HuH-7 (cell line): ENCODE results near the gene PRKCB.

ENCODE experiments used
- DNase-seq: peaks from one replicate; pipeline ENCODE4 v3.0.0; 2011; ENCODE audit warnings: low spot score

PRKCB gene

DNA sequence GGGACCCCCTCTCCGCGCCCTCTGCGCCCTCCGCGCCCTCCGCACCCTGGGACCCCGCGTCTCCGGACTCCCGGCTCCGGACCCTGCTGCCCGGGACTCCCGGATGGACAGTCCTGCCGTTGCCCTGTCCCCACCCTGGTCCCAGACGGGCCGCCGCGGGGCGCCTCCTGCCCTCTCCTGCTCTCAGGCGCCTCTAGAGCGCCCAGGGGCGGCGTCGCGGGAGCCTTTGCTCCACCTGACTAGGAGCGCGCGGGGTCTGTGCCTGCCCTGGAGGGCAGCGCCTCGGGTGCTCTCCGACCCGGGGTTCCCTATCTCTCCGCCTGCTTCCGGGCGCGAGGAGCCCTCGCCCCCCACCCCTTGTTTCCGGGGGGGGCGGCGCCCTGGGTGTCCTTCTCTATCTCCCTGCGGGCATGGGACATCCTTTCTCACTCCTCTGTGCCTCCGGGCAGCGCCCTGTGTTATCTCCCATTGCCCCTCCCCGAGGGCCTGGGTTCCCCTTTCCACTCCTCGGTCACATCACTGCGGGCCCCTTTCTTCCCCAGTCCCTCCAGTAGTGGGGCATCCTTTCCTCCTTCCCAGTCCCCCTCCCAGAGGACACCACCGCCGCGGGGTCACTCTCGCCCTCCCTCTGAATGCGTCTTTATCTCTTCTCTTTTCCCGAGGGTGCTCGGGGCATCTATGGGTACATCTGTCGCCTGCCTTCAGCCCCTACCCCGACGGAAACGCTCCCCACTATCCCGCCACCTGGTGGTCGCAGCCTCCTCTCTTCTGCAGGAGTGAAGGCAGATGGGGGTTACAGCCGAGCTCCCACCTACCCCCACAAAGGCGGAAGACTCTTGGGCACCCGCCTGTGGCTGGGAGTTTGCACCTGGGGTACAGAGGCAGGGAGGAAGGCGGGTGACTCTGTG lies 875 bp downstream of the PRKCB start:
- no peak for DNase-seq

DNA sequence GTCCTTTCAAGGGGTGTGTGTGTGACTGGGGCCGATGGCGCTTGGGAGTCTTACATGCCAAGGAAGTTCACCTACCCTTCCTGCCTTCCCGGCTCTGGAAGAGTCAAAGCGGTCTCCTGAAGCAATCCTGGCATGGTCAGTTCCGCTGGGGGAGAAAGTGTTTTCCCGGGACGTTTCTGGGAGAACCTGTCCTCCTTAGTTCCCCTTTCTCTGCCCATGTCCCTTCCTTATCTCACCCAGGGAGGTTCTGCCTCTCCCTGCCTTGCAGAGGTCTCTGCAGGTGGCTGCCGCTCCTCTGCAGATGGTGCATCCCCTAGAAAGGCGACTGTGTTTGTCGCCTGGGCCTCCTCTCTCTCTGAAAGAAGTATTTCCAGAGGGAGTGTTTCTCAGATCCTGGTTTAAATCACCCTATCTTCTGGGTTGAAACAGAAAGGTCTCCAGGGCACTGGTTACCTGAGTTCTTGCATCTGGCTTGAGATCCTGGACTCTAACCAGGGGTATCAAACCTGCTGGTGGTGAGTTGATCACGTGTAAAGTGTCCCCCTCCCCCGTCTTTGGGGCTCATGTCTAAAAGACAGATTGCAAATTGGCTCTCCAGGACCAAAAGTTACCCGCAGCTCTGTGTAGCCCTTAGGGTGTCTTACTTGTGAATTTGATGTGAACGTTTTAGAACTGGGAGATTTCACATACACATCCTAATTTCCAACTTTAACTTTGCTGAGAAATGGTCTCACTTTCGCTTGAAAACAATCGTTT lies 1.9 kb downstream of the PRKCB start:
- DNase-seq = no peak

DNA sequence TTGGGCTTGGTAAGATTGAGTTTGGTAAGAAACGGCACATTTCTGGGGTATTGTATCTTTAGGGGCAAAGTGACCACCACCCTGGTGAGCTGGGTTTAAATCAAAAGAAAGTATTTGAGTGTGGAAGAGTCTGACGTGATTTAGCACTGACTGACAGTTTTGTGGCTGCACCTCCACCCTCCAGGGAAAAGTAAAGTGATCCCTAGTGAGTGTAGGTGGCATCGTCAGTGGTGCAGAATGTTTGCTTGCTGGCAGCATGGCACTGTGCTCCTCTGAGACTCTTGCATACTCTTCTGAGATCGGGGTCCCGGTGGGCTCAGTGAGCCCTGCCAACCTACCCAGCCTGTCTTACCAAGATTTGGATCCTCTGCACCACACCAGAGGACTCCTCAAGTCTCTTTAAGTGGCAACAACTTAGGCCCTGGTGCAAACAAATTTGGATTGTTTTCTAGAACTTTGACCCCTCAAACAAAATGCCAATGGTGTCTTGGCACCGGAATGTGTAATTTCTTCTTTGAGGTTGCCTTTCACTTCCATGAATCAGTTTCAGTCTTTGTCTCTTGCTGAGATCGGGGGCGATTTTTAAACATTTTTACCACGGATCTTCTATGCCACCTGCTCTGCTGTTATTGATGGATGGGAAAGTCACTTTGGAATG lies 2.8 kb downstream of the PRKCB start:
- DNase-seq = no peak

DNA sequence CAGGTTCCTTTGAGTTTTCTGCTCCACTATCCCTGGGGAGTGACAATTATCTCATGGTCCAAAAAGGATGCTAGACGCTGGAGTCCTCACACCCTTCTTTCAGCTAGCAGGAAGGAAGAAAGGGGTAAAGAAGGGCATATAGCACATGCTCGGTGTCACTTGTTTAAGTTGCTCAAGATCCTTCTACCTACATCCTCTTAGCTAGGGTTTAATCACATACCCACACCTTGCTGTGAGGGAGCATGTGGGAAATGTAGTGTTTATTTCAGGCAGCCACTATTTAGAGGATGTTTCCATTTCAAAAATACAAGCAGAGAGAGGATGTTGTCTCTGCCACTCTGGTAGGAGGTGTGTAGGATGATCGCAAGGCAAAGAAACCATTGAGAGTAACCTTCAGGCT lies 4.5 kb downstream of the PRKCB start:
- DNase-seq = no peak

DNA sequence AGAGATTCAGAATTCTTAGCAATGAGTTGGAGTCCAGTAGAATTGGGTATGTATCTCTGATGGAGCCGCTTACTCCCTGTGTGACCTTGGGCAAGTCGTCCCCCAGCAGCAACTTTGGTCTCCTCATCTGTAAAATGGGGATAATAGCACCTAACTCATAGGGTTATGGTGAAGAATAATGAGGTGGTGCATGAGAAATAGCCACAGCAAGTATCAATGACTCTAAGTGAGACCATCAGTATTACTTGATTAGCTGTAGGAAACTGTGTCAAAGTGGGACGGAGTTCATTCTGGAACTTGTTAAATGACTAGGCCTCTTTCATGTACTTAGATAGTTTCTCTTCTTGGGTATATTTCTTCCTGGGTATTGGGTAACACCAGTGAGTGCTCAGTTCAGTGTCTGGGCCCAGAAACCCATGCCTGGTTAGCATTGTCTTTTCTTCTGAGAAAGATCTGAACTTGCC lies 6.4 kb downstream of the PRKCB start:
- no peak for DNase-seq

DNA sequence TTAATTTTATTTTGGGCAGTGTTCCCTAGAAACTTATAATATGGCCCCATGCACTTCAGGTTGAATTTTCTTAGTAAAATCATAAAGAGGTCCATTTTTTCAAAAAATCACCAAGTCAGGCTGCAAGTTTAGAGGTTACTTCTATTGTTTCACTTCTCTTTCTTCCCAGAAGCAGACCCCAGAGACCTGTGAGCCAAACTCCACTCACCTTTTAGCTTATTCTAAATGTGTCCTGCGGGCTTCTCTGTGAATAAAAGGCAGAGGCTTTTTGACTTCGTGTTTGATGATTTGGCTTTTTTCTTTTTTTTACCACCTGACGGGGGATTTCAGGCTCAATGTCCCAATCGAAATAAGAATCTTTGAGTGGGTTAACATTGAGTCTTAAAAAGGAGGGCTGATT lies 7.4 kb downstream of the PRKCB start:
- DNase-seq = no peak

DNA sequence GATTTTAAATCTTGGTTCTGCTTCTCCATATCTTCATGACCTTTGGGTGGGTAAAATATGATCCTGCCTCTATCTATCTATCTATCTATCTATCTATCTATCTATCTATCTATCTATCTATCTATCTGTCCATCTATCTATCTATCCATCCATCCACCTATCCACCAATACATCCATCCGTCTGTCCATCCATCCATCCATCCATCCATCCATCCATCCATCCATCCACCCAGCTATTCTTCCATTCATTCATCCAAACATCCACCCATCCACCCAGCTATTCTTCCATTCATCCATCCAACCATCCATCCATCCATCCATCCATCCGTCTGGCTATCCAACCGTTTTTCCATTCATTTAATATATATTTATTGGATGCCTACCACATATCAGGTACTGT lies 11.5 kb downstream of the PRKCB start:
- no peak for DNase-seq

DNA sequence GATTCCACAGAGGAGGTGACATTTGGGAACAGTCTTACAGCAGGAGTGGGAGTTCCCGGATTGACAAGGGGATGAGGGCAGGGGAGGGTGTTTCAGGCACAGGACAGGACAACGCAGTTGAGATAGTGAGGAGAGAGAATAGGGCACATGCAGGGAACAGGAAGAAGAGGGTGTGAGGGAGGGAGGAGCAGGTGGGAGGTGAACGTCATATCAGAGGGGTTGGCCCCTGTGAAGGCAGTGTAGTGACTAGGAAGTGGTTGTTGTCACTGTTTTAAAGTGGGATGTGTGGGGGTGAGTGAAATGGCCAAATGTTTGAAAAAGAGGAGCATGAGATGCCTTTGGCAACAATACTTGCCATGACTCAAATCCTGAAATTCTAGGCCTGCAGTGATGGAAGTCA lies 12.2 kb downstream of the PRKCB start:
- DNase-seq = no peak

DNA sequence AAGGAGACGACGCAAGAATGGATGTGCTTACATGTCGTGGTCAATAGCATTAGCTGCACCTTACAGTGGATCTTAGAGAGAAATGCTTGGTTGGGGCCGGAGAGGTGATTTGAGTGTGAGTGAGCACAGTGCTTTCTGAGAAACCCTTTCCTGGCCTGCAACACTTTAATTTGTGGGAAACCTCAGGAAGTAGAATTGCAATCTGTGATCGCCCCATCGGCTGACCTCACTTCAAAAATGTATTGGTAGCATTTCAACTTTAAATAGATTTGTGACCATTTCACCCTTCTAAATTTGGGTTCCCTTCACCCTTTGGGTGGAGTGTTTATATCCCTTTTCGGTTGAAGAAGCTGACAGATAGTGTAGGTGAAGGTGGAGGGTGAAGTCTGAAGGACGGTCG lies 13.2 kb downstream of the PRKCB start:
- no peak for DNase-seq

DNA sequence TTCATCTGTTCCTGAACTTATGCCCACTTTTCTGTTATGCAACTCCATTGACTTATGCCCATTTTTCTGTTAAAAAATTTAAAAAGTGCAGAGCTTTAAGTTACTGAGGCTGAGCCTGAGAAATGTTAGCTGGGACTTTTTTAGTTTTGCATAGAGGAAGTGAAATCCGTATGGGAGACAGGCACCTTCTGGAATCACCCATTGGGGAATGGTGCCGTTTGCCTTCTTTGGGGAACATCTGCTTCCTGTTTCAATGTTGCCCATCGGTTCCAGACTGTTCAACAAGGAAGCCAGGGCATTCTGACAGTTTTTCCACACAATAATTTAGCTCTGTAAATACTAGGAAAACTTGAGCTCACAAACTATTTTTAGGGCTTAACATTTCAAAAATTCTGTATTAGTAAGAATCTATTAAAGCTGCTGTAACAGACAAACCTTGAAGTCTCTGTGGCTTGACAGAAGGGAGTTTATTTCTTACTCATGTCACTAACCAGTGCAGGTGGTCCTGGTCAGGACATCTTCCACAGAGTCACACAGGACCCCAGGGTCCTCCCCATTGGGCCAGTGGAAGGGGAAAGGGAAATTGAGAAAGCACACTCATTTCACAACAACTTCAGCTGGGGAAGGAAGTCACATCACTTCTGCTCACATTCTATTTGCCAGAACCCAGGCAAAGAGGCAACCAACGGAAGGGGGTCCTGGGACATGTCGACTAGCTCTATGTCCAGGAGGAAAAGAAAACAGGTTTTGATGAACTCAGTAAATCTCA lies 17.2 kb downstream of the PRKCB start:
- DNase-seq = no peak

DNA sequence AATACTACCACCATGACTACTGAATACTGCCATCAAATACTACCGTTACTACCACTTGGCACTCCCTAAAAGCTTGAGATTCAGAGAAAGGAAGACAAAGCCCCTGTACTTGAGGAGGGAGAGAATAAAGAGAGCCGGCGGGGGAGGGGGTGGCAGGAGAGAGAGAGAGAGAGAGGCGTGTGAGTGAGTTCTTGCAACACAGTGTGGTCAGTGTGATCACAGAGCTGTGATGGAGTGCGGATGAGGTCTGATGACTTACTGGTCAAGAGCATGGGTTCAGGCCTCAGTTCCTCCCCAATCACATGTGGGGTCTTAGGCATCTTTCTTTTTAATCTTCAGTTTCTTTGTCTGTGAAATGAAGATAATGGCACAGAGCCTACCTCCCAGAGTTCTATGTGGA lies 19.2 kb downstream of the PRKCB start:
- no peak for DNase-seq

DNA sequence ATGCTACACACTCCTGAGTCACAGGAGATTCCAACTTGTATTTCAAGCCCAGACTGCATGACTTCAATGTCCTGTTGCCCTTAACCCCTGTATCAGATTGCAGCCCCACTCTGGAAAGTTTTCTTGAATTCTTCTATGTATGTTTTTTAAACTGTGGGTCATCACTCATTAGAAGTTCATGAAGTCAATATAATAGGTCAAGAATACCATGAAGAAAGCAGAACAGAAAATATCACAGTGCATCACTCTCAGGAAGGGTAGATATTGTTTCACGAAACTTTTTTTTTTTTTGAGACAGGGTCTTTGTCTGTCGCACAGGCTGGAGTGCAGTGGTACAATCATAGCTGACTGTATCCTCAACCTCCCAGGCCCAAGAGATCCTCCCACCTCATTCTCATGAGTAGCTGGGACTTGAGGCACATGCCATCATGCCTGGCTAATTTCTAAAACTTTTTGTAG lies 20.5 kb downstream of the PRKCB start:
- DNase-seq = no peak

DNA sequence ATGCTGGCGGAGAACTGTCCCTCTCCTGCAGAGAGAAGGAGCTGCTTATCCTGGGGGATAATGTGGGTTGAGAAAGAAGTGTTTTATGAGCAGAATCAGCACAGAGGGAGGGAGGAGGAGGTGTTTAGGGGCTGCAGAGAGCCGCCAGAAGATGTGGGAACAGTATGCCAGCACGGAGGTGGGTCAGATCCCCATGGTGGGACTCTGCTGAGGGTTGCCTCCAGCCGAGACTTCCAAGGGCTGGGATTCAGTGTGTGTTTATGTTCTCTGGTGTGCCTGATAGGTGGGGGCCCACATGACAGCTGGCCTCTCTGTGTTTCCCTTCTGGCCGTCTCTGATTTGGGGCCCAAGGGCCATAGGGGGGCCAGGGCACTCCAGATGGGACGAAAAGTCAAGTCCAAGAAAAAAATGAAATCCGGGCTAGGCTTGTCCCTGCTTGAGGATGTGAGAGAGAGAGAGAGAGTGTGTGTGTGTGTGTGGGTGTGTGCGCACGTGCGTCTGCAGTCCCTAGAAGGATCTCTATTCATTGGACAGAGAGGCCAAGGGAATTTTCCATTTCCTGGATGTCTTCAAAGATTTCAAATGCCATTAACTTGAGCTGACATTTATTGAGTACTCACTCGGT lies 21.6 kb downstream of the PRKCB start:
- no peak for DNase-seq

DNA sequence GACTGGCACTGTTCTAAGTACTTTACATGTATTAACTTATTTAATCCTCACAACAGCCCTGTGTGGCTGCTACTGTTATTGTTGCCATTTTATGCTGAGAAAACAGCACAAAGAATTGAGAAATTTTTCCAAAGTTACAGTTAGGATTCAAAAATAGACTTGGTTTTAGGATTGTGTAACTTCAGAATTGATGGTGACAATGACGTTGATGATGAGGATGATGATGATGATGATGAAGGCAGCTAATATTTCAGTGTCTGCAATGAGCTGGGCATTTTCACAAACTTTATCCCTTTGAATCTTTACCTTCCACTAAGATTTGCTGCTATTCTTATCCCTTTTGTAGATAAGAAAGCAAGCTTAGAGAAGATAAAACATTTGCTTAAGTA lies 22.1 kb downstream of the PRKCB start:
- DNase-seq = no peak

DNA sequence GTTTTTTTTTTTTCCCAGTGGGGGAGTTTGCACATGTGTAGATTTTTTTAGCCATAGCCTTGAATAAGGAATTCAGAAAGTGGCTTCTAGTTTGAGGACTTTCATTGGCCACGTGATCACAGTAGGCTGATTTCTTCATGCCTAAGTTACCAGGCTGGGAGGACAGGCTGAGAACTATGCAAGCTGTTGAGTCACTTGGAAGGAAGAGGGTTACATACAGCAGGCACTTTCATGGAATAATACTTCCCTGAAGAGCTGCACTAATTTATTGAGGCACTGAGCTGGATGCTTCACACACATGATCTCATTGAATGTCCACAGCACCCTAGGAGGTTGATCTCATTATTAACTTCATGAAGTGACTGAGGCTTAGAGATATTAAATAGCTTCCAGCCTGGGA lies 22.8 kb downstream of the PRKCB start:
- DNase-seq = no peak

DNA sequence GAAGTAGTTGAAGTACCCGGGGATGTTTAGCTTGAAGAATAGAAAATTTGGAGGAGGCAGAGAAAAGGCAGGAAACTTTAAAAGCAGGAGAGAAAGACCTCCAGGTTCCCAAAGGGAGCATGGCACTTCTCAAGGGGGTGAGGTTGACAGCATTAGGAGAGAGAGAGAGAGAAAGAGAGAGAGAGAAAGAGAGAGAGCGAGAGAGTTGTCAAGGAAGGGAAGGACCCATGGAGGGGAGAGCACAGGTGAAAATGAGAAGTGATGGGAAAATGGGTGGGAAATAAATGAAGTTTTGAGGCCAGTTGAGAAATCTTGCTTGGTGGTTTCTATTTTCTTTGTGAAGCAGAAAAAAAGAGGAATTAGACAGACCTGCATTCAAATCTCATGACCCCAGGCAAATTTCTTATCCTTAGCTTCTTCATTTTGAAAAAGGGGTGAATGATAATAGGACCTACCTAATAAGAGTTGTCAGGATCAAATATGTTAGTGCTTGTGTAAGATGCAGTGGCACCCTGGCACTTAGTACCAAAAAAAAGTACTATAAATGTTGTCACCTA lies 24.0 kb downstream of the PRKCB start:
- no peak for DNase-seq

DNA sequence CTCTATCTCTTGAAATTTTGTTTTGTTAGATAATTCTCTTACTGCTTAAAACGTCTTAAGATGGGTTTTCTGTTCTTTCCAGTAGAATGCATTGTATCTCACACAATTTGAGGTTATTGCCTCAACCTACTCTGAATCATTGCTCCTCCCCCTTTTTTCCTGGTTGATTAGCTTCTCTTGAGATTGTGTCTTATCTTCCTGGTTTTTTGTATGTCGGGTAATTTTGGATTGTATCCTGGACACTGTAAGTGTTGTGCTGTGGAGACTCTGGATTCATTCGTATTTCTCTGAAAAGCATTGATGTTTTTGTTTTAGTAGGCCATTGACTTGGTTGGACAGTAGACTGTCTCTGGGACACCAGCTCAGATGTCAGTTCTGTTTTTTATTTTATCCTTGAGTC lies 26.1 kb downstream of the PRKCB start:
- DNase-seq = no peak

DNA sequence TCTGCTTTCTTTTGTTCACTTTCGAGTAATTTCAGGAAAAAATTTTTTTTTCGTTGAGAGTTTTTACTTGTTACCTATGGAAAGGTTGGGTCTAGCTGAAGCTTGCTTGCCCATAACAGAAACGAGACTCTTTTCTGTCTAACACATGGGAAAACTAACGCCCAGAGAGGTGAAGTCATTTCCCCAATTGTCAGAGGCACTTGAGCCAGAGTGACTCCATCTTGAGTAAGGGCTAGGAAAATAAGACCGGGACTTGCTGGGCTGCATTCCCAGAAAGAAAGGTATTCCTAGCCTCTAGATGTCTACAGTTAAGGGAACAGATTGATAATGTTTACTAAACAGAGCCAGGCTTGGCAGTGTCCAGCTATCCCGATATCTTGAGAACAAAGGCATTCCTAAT lies 26.8 kb downstream of the PRKCB start:
- DNase-seq = no peak

DNA sequence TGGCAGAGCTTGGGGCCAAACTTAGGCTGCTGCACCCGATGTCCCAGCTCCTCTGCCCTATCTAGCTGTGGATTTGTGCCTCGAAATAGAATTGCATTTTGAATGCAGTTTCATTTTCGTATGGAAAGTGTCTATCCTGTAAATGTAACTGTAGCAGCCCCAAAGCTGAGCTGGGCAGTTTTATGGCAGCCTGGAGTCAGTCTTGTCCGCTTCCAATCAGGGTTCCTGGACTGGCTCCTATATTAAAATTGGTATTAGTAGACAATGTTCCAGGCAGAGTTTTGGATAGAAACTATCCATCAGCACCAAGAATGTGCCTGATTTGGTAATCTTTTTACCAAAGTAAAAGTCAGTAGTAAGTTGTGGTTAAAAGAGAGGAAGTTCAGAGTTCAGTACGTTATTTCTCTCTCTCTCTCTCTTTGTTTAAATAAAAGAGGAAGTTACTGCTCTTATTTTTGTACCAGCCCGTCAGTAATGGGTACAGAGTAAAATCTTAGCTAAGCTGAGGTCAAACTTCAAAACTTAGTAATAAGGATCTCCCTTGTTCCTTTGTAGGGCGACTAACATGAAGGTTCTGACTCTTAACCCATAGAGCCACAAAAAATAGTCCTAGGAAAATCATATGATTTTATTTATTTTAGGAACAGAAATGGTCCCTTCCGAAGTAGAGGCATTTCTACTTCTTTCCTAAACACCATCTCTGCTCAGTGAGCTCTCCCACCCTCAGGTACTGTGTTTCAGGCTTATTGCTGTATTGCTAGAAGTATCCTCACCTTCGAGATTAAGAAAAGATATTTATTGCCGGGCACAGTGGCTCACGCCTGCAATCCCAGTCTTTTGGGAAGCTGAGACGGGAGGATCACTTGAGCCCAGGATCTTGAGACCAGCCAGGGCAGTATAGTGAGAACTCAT lies 28.0 kb downstream of the PRKCB start:
- no peak for DNase-seq

DNA sequence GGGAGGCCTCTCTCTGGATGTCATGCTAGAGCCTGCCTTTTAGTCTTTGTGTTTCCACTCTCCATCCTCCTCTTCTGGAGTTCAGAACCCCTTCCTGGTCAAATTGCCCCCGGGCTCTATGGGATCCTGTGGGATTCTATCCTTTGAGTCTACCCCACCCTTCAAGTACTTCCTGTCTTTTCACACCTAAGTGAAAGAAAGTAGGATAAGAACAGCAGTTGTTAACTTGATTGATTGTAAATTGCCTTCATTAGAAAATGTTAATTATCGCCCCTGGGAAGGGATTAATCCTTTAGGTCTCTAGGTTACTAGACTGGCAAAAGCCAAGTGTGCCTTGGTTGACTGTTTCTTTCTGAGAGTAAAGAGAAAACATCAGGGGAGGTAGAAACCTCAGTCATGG lies 30.1 kb downstream of the PRKCB start:
- DNase-seq = no peak
